ENCODE data around the gene TNFRSF1B. TPM values are rescaled to one million over a fixed set of nuclear protein-coding genes. Genes with fewer than 3 reads are reported as not detected.

Gene TNFRSF1B
- total and polyA plus RNA-seq, 2 donors (not counting 1 experiment from before 2014, with no cell fraction given), result 24.8 to 27.5 TPM

DNA sequence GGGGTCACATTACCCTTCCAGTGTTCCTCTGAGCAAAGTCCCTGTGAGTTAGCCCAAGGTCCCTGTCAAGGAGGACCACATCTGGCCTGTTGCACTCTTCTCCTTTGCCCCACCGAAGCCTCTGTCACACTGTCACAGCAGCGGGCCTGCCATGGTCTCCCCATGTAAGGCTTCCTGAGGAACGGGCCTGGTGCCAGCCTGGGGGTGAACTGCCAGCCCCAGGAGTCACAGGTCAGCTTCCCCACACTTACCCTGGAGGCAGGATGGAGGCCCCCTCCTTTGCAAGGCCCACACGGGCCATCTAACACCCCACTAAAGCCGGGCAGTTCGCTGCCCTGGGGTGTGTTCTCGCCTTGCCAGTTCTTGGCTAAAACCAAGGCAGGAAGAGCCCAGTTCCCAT, 14.1 kb downstream of the TNFRSF1B start:
- Histone ChIP-seq H3K36me3 (ENCODE audit: control insufficient read depth, insufficient read depth, low read length) (peaks cover 1% of the 10 kb centered on the region), H3K27ac (ENCODE audit: insufficient read depth, low read length) (no peak overlapping the region), H3K27me3 (ENCODE audit: control insufficient read depth, insufficient read depth, low read length) (no peaks in the 10 kb centered on the region), H3K4me3 (replicated peaks in 1 of 4; ENCODE audit: control extremely low read depth in 1 of 4, insufficient read depth in 1 of 4, low read depth in 3 of 4, low read length in 4 of 4) (no peak overlapping the region), H3K4me1 (ENCODE audit: control insufficient read depth, extremely low read depth, insufficient read depth, low read length) (peaks cover 41% of the 10 kb centered on the region), H3K79me2 (ENCODE audit: control insufficient read depth, insufficient read depth, low read length) (peaks cover 25% of the 10 kb centered on the region), H3K4me2 (ENCODE audit: extremely low read depth, insufficient read depth, low read length) (no peak overlapping the region), H3K9me3 (ENCODE audit: control insufficient read depth, insufficient read depth, low read depth, low read length) (no peaks in the 10 kb centered on the region), H4K20me1 (ENCODE audit: control insufficient read depth, extremely low read depth, insufficient read depth, low read length) (no peaks in the 10 kb centered on the region), H3K9ac (ENCODE audit: insufficient read depth, low read length) (no peak overlapping the region), H2AFZ (ENCODE audit: low read length) (no peak overlapping the region)
- DNase-seq (ENCODE audit: low read depth in 2 of 2), result no peak
- TF ChIP-seq, protein P1, sequence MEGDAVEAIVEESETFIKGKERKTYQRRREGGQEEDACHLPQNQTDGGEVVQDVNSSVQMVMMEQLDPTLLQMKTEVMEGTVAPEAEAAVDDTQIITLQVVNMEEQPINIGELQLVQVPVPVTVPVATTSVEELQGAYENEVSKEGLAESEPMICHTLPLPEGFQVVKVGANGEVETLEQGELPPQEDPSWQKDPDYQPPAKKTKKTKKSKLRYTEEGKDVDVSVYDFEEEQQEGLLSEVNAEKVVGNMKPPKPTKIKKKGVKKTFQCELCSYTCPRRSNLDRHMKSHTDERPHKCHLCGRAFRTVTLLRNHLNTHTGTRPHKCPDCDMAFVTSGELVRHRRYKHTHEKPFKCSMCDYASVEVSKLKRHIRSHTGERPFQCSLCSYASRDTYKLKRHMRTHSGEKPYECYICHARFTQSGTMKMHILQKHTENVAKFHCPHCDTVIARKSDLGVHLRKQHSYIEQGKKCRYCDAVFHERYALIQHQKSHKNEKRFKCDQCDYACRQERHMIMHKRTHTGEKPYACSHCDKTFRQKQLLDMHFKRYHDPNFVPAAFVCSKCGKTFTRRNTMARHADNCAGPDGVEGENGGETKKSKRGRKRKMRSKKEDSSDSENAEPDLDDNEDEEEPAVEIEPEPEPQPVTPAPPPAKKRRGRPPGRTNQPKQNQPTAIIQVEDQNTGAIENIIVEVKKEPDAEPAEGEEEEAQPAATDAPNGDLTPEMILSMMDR (conservative IDR thresholded peaks at IDR 0.05 in 1 of 2, IDR thresholded peaks at IDR 0.05 in 1 of 2; ENCODE audit: low read depth in 1 of 2, low read length in 2 of 2), result no peak
- no peak for TF ChIP-seq EZH2 (IDR thresholded peaks at IDR 0.05; ENCODE audit: low read length, missing control alignments)

DNA sequence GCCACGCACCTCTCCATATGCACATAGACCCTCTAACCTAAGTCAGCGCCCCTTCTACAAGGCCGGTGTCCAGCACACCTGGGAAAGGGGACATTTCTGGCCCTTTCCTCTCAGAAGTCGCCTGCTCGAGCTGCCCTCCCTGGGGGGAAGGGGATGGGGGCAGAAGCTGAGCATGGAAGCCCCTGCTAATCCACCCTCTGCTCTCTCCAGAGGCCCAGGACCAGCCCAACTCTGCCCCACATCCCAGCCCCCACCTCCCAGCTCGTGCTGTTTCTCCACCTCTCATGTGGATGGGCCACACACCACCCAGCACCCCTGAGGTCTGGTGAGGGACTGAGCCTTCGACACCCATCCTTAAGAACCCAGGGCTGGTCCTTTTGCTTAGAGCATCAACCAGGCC, 14.8 kb downstream of the TNFRSF1B start:
- Histone ChIP-seq H2AFZ (ENCODE audit: low read length) (no peak overlapping the region), H4K20me1 (ENCODE audit: control insufficient read depth, extremely low read depth, insufficient read depth, low read length) (no peaks in the 10 kb centered on the region), H3K4me1 (ENCODE audit: control insufficient read depth, extremely low read depth, insufficient read depth, low read length) (peaks cover 46% of the 10 kb centered on the region), H3K27me3 (ENCODE audit: control insufficient read depth, insufficient read depth, low read length) (no peaks in the 10 kb centered on the region), H3K79me2 (ENCODE audit: control insufficient read depth, insufficient read depth, low read length) (peaks cover 26% of the 10 kb centered on the region), H3K9ac (ENCODE audit: insufficient read depth, low read length) (no peak overlapping the region), H3K27ac (ENCODE audit: insufficient read depth, low read length) (no peak overlapping the region), H3K4me3 (replicated peaks in 1 of 4; ENCODE audit: control extremely low read depth in 1 of 4, insufficient read depth in 1 of 4, low read depth in 3 of 4, low read length in 4 of 4) (no peak overlapping the region), H3K4me2 (ENCODE audit: extremely low read depth, insufficient read depth, low read length) (no peak overlapping the region), H3K9me3 (ENCODE audit: control insufficient read depth, insufficient read depth, low read depth, low read length) (no peaks in the 10 kb centered on the region), H3K36me3 (ENCODE audit: control insufficient read depth, insufficient read depth, low read length) (peaks cover 1% of the 10 kb centered on the region)
- TF ChIP-seq, protein P1 (conservative IDR thresholded peaks at IDR 0.05 in 1 of 2, IDR thresholded peaks at IDR 0.05 in 1 of 2; ENCODE audit: low read depth in 1 of 2, low read length in 2 of 2), result no peak
- TF ChIP-seq EZH2 (IDR thresholded peaks at IDR 0.05; ENCODE audit: low read length, missing control alignments), result no peak
- no peak for DNase-seq (ENCODE audit: low read depth in 2 of 2)

DNA sequence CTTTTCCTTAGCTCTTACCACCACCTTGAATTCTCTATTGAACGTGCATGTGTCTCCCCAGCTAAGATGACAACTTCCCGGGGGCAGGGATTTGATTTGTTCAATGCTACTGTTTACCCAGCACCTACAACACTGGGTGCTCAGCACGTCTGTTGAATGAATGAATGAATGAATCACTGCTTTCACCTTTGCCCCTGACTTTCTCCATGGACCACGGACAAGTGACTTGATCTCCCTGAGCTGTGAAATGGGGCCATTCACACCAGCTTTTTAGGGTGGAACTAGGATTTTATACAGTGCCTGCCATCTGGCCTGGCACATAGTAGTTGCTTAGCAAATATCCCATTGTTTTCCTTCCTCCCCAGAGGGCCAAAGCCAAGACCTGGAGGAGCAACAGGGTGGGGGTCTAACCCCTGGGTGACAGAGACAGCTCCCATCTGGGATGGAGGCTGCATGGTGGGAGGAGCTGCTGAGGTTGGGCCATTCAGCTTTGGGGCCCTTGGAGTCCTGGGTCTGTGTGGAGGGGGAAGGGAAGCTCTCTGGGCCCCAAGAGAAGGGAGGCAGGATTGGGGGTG, 15.7 kb downstream of the TNFRSF1B start:
- no peak overlapping the region for H3K9ac ChIP-seq (ENCODE audit: insufficient read depth, low read length)
- peaks cover 25% of the 10 kb centered on the region for H3K79me2 ChIP-seq (ENCODE audit: control insufficient read depth, insufficient read depth, low read length)
- H3K4me1 ChIP-seq (ENCODE audit: control insufficient read depth, extremely low read depth, insufficient read depth, low read length), result peaks cover 42% of the 10 kb centered on the region
- H3K4me3 ChIP-seq (replicated peaks in 1 of 4; ENCODE audit: control extremely low read depth in 1 of 4, insufficient read depth in 1 of 4, low read depth in 3 of 4, low read length in 4 of 4), result no peak overlapping the region
- no peak overlapping the region for H3K4me2 ChIP-seq (ENCODE audit: extremely low read depth, insufficient read depth, low read length)
- no peak overlapping the region for H3K27ac ChIP-seq (ENCODE audit: insufficient read depth, low read length)
- no peak for DNase-seq (ENCODE audit: low read depth in 2 of 2)
- no peak overlapping the region for H2AFZ ChIP-seq (ENCODE audit: low read length)
- H3K27me3 ChIP-seq (ENCODE audit: control insufficient read depth, insufficient read depth, low read length), result no peaks in the 10 kb centered on the region
- H4K20me1 ChIP-seq (ENCODE audit: control insufficient read depth, extremely low read depth, insufficient read depth, low read length), result no peaks in the 10 kb centered on the region
- H3K36me3 ChIP-seq (ENCODE audit: control insufficient read depth, insufficient read depth, low read length), result peaks cover 1% of the 10 kb centered on the region
- no peak for TF ChIP-seq EZH2 (IDR thresholded peaks at IDR 0.05; ENCODE audit: low read length, missing control alignments)
- H3K9me3 ChIP-seq (ENCODE audit: control insufficient read depth, insufficient read depth, low read depth, low read length), result no peaks in the 10 kb centered on the region

Measured in fibroblast of lung (primary cell).